Progenitor cell of endocrine pancreas (in vitro differentiated cells): ENCODE results near the gene KIF25. TPM values are rescaled to one million over a fixed set of nuclear protein-coding genes. Genes with fewer than 3 reads are reported as not detected.

Experiments used
- DNase-seq: peaks from one replicate; pipeline ENCODE4 v3.0.0; 2021; ENCODE audit warnings: low spot score; ENCODE audit not compliant: unreplicated experiment
- H3K27ac Mint-ChIP-seq: 2 replicates; pipeline ENCODE4 v1.8.0; 2021; ENCODE audit warnings: mild to moderate bottlenecking, moderate library complexity, mixed read lengths
- H3K27me3 Mint-ChIP-seq: 2 replicates; pipeline ENCODE4 v1.8.0; 2021; ENCODE audit warnings: mixed read lengths
- H3K36me3 Mint-ChIP-seq: 2 replicates; pipeline ENCODE4 v1.8.0; 2022; ENCODE audit warnings: mixed read lengths; ENCODE audit not compliant: insufficient read depth
- H3K4me1 Mint-ChIP-seq: 2 replicates; pipeline ENCODE4 v1.8.0; 2021; ENCODE audit warnings: low read depth, mixed read lengths
- H3K4me3 Mint-ChIP-seq: 2 replicates; pipeline ENCODE4 v1.8.0; 2021; ENCODE audit warnings: low read depth, mild to moderate bottlenecking, moderate library complexity, mixed read lengths
- H3K9me3 Mint-ChIP-seq: 2 replicates; pipeline ENCODE4 v1.8.0; 2021; ENCODE audit warnings: low read depth, mixed read lengths
- CTCF ChIP-seq: fragments of 200-600 bp; sonication (generic); IDR thresholded peaks from one replicate; pipeline ENCODE4 v1.5.0; 2021; ENCODE audit warnings: antibody characterized with exemption, mild to moderate bottlenecking; ENCODE audit not compliant: unreplicated experiment
- total RNA-seq: library from RNA; stranded (reverse); gene quantifications from 2 replicates; pipeline ENCODE4 v1.2.1, GENCODE V29; 2021

The KIF25 gene
- total RNA-seq, 1 donor from 2014 or later = not detected

DNA sequence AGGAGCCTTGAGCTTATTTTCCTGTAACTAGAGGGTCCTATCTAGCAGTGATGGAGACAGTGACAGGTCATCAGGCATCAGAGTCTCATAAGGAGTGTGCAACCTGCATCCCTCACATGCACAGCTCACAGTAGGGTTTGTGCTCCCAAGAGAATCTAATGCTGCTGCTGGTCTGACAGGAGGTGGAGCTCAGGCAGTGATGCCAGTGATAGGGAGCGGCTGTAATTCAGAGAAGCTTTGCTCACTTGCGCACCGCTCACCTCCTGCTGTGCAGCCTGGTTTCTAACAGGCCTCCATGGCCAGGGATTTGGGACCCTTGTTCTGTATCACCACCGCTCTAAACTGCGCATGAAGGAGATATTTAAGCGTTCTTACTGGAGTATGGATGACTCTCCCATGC, 5.3 kb downstream of the KIF25 start:
- no peaks in the 10 kb centered on the region for H3K36me3 Mint-ChIP-seq
- no peak for DNase-seq

GRCh38 chr6:168004023-168004422, 6.6 kb downstream of the KIF25 start:
- H3K9me3 Mint-ChIP-seq = peaks cover 10% of the 10 kb centered on the region
- no peak for DNase-seq
- no peaks in the 10 kb centered on the region for H3K36me3 Mint-ChIP-seq
- TF ChIP-seq CTCF = no peak
- no peaks in the 10 kb centered on the region for H3K4me1 Mint-ChIP-seq
- H3K27ac Mint-ChIP-seq = no peak overlapping the region
- peaks cover 4% of the 10 kb centered on the region for H3K27me3 Mint-ChIP-seq
- H3K4me3 Mint-ChIP-seq = no peak overlapping the region

More for the DNA sequence above, 5.3 kb downstream of the KIF25 start:
- Mint-ChIP-seq H3K4me3 (no peak overlapping the region), H3K9me3 (no peaks in the 10 kb centered on the region), H3K27me3 (peaks cover 4% of the 10 kb centered on the region), H3K27ac (no peak overlapping the region), H3K4me1 (no peaks in the 10 kb centered on the region)
- TF ChIP-seq CTCF = no peak

- H3K9me3 Mint-ChIP-seq = peaks cover 15% of the 10 kb centered on the region
- no peaks in the 10 kb centered on the region for H3K36me3 Mint-ChIP-seq
- H3K27me3 Mint-ChIP-seq = peaks cover 4% of the 10 kb centered on the region
Observed at GRCh38 chr6:168004945-168005344, 7.5 kb downstream of the KIF25 start.

DNA sequence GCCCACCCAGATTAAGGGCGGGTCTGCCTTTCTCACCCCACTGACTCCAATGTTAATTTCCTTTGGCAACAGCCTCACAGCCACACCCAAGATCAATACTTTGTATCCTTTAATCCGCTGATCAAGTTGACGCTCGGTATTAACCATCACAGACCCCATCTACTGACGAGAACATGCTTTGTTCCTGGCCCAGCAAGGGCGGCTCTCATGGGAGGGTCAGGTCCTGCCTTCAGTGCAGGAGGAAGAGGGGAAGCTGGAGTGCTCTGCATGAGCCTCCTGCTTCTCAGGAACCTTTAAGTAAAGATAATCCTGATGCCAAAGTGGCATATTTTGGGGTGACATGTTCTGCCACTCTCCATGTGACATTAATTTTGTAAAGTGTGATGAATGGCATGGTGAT, 8.3 kb downstream of the KIF25 start:
- peaks cover 4% of the 10 kb centered on the region for H3K27me3 Mint-ChIP-seq
- DNase-seq = no peak
- TF ChIP-seq CTCF = no peak
- peaks cover 17% of the 10 kb centered on the region for H3K9me3 Mint-ChIP-seq
- no peak overlapping the region for H3K27ac Mint-ChIP-seq
- peaks cover 1% of the 10 kb centered on the region for H3K36me3 Mint-ChIP-seq
- no peak overlapping the region for H3K4me3 Mint-ChIP-seq
- H3K4me1 Mint-ChIP-seq = no peaks in the 10 kb centered on the region

More at GRCh38 chr6:168004945-168005344, 7.5 kb downstream of the KIF25 start:
- DNase-seq = no peak
- H3K4me3 Mint-ChIP-seq = no peak overlapping the region
- H3K27ac Mint-ChIP-seq = no peak overlapping the region
- TF ChIP-seq CTCF = no peak
- H3K4me1 Mint-ChIP-seq = no peaks in the 10 kb centered on the region

DNA sequence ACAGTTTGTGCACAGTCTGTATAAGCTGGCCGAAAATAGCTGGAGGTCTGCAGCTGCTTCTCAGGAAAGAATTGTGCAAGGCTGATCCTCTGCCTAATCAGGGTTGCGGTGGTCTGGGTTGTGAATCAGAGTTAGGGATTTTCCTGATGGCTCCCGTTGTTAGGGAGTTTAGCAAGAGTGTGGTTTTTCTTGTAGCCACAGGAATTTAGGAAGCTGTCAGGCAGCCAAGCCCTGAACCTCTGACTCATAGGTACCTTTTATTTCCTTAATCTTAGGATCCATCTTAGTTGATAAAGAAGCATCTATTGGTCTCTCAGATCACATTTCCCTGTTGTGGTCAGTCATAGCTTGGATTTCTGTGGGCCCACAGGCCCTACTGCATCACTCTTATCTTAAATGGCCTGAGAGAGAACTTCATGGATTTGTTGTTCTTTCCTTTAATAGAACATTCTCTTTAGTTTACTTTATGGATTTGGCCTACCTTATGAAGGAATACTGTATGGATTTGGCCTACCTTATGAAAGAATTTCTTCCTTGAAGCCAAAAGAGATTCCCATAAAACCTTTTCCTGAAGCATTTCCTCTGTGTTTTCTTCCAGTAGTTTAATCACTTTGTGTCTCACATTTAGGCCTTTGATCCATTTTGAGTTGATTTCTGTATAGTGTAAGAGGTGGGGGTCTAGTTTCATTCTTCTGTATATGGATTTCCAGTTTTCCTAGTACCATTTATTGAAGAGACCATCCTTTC, 10.3 kb downstream of the KIF25 start:
- H3K4me3 Mint-ChIP-seq = no peak overlapping the region
- peaks cover 3% of the 10 kb centered on the region for H3K36me3 Mint-ChIP-seq
- H3K27ac Mint-ChIP-seq = no peak overlapping the region
- no peak for DNase-seq
- peaks cover 31% of the 10 kb centered on the region for H3K9me3 Mint-ChIP-seq
- TF ChIP-seq CTCF = no peak
- H3K4me1 Mint-ChIP-seq = no peaks in the 10 kb centered on the region
- peaks cover 4% of the 10 kb centered on the region for H3K27me3 Mint-ChIP-seq
